Activated CD8-positive, alpha-beta memory T cell treated with anti-CD3 and anti-CD28 coated beads, Interleukin-2, amount 10 ng/mL, durations not matched to agents 7 days and 5 days (primary cell): ENCODE measurements around the gene TMEM167A. TPM values are rescaled to one million over a fixed set of nuclear protein-coding genes. Genes with fewer than 3 reads are reported as not detected.

Experiments used
- ATAC-seq: fragments of 150-1000 bp; cut with Tn5 transposase; one replicate; pipeline ENCODE4 v1.10.0; 2021; ENCODE audit warnings: moderate library complexity
- CTCF ChIA-PET: fragments of 350-600 bp; sonication (Branson Sonifier 250); formaldehyde crosslinking; loops from one replicate; lab custom pipeline; 2021; ENCODE audit warnings: antibody characterized with exemption; lab: Charles Lee
- DNase-seq: peaks from one replicate; pipeline ENCODE4 v3.0.0-alpha.2; 2020
- H3K27ac Mint-ChIP-seq: one replicate; pipeline ENCODE4 v1.8.0; 2021; ENCODE audit warnings: mild to moderate bottlenecking, mixed read lengths
- H3K27me3 Mint-ChIP-seq: one replicate; pipeline ENCODE4 v1.8.0; 2021; ENCODE audit warnings: mixed read lengths
- H3K36me3 Mint-ChIP-seq: one replicate; pipeline ENCODE4 v1.8.0; 2021; ENCODE audit warnings: mild to moderate bottlenecking, mixed read lengths
- H3K4me1 Mint-ChIP-seq: one replicate; pipeline ENCODE4 v1.8.0; 2021; ENCODE audit warnings: mixed read lengths
- H3K4me3 Mint-ChIP-seq: one replicate; pipeline ENCODE4 v1.8.0; 2021; ENCODE audit warnings: mild to moderate bottlenecking, moderate library complexity, mixed read lengths
- H3K9me3 Mint-ChIP-seq: one replicate; pipeline ENCODE4 v1.8.0; 2022; ENCODE audit warnings: low read depth, mixed read lengths
- total RNA-seq, 2 experiments: library from RNA; stranded (reverse); gene quantifications; one replicate each; pipeline ENCODE4 v1.2.3, GENCODE V29; 2021

TMEM167A gene
- total RNA-seq, 2 experiments from 2014 or later, result 58.7 to 79.6 TPM

- Mint-ChIP-seq H3K4me3 (no peak overlapping the region), H3K4me1 (no peaks in the 10 kb centered on the region), H3K9me3 (peaks cover 3% of the 10 kb centered on the region), H3K36me3 (peaks cover 2% of the 10 kb centered on the region), H3K27ac (no peak overlapping the region), H3K27me3 (no peaks in the 10 kb centered on the region)
- ATAC-seq (no peak), DNase-seq (no peak)
- CTCF ChIA-PET, result no interaction called here
These were observed 21.8 kb upstream of the TMEM167A start for GRCh38 chr5:83099001-83099400.

GRCh38 chr5:83097689-83098231 is 20.6 kb upstream of the TMEM167A start:
- Mint-ChIP-seq H3K4me3 (no peak overlapping the region), H3K36me3 (peaks cover 10% of the 10 kb centered on the region), H3K27me3 (no peaks in the 10 kb centered on the region), H3K4me1 (peaks cover 3% of the 10 kb centered on the region), H3K27ac (no peak overlapping the region), H3K9me3 (peaks cover 11% of the 10 kb centered on the region)
- CTCF ChIA-PET, result no interaction called here
- ATAC-seq (no peak), DNase-seq (no peak)

- ATAC-seq, result no peak
- H3K4me3 Mint-ChIP-seq, result no peak overlapping the region
- DNase-seq, result no peak
- peaks cover 11% of the 10 kb centered on the region for H3K9me3 Mint-ChIP-seq
- CTCF ChIA-PET, result no interaction called here
- peaks cover 11% of the 10 kb centered on the region for H3K4me1 Mint-ChIP-seq
- H3K27ac Mint-ChIP-seq, result no peak overlapping the region
- peaks cover 17% of the 10 kb centered on the region for H3K36me3 Mint-ChIP-seq
- no peaks in the 10 kb centered on the region for H3K27me3 Mint-ChIP-seq
These were observed 19.6 kb upstream of the TMEM167A start for GRCh38 chr5:83096660-83097339.

GRCh38 chr5:83095957-83096539 is 18.9 kb upstream of the TMEM167A start:
- H3K27ac Mint-ChIP-seq, result no peak overlapping the region
- ATAC-seq (no peak), DNase-seq (no peak)
- H3K9me3 Mint-ChIP-seq, result peaks cover 11% of the 10 kb centered on the region
- H3K36me3 Mint-ChIP-seq, result peaks cover 20% of the 10 kb centered on the region
- CTCF ChIA-PET, result no interaction called here
- H3K27me3 Mint-ChIP-seq, result no peaks in the 10 kb centered on the region
- no peak overlapping the region for H3K4me3 Mint-ChIP-seq
- peaks cover 12% of the 10 kb centered on the region for H3K4me1 Mint-ChIP-seq

GRCh38 chr5:83095163-83095956 is 18.2 kb upstream of the TMEM167A start:
- no peak for ATAC-seq
- H3K4me3 Mint-ChIP-seq, result no peak overlapping the region
- CTCF ChIA-PET, result interaction anchor here (0.7 kb wide), 1 partner anchor 9 kb away, joined by 3 read pairs; no protein-coding TSS in a partner anchor

GRCh38 chr5:83093692-83094091 is 16.5 kb upstream of the TMEM167A start:
- DNase-seq (no peak), ATAC-seq (no peak)
- Mint-ChIP-seq H3K27ac (no peak overlapping the region), H3K36me3 (peaks cover 28% of the 10 kb centered on the region), H3K27me3 (no peaks in the 10 kb centered on the region), H3K9me3 (peaks cover 16% of the 10 kb centered on the region), H3K4me1 (peaks cover 12% of the 10 kb centered on the region), H3K4me3 (no peak overlapping the region)
- CTCF ChIA-PET, result no interaction called here

More at GRCh38 chr5:83095163-83095956, 18.2 kb upstream of the TMEM167A start:
- no peak for DNase-seq
- H3K36me3 Mint-ChIP-seq, result peaks cover 23% of the 10 kb centered on the region
- no peaks in the 10 kb centered on the region for H3K27me3 Mint-ChIP-seq
- H3K9me3 Mint-ChIP-seq, result peaks cover 13% of the 10 kb centered on the region
- H3K4me1 Mint-ChIP-seq, result peaks cover 12% of the 10 kb centered on the region
- no peak overlapping the region for H3K27ac Mint-ChIP-seq

GRCh38 chr5:83092619-83093018 is 15.4 kb upstream of the TMEM167A start:
- CTCF ChIA-PET, result no interaction called here
- H3K4me3 Mint-ChIP-seq, result no peak overlapping the region
- H3K36me3 Mint-ChIP-seq, result peaks cover 28% of the 10 kb centered on the region
- peaks cover 16% of the 10 kb centered on the region for H3K9me3 Mint-ChIP-seq
- peaks cover 12% of the 10 kb centered on the region for H3K4me1 Mint-ChIP-seq
- no peaks in the 10 kb centered on the region for H3K27me3 Mint-ChIP-seq
- ATAC-seq (no peak), DNase-seq (no peak)
- no peak overlapping the region for H3K27ac Mint-ChIP-seq

GRCh38 chr5:83090169-83090568 is 13.0 kb upstream of the TMEM167A start:
- Mint-ChIP-seq H3K4me1 (peaks cover 12% of the 10 kb centered on the region), H3K27ac (no peak overlapping the region), H3K9me3 (peaks cover 16% of the 10 kb centered on the region), H3K27me3 (no peaks in the 10 kb centered on the region), H3K4me3 (no peak overlapping the region), H3K36me3 (peaks cover 30% of the 10 kb centered on the region)
- no peak for ATAC-seq
- no peak for DNase-seq
- CTCF ChIA-PET, result no interaction called here

- ATAC-seq, result no peak
- Mint-ChIP-seq H3K4me1 (no peaks in the 10 kb centered on the region), H3K27me3 (no peaks in the 10 kb centered on the region), H3K27ac (no peak overlapping the region), H3K9me3 (peaks cover under 1% of the 10 kb centered on the region), H3K4me3 (no peak overlapping the region), H3K36me3 (peaks cover 4% of the 10 kb centered on the region)
- no peak for DNase-seq
- CTCF ChIA-PET, result no interaction called here
These were observed 7.9 kb upstream of the TMEM167A start for GRCh38 chr5:83085106-83085505.

GRCh38 chr5:83084336-83084735 is 7.1 kb upstream of the TMEM167A start:
- Mint-ChIP-seq H3K4me3 (no peak overlapping the region), H3K9me3 (no peaks in the 10 kb centered on the region), H3K27ac (no peak overlapping the region), H3K27me3 (no peaks in the 10 kb centered on the region), H3K4me1 (no peaks in the 10 kb centered on the region), H3K36me3 (peaks cover 1% of the 10 kb centered on the region)
- ATAC-seq, result no peak
- no peak for DNase-seq
- CTCF ChIA-PET, result no interaction called here

GRCh38 chr5:83082750-83083149 is 5.6 kb upstream of the TMEM167A start:
- peaks cover 10% of the 10 kb centered on the region for H3K4me1 Mint-ChIP-seq
- H3K9me3 Mint-ChIP-seq, result no peaks in the 10 kb centered on the region
- CTCF ChIA-PET, result no interaction called here
- H3K27me3 Mint-ChIP-seq, result no peaks in the 10 kb centered on the region
- peaks cover 1% of the 10 kb centered on the region for H3K36me3 Mint-ChIP-seq
- H3K27ac Mint-ChIP-seq, result no peak overlapping the region
- H3K4me3 Mint-ChIP-seq, result no peak overlapping the region
- ATAC-seq, result no peak
- no peak for DNase-seq

GRCh38 chr5:83077662-83078261 is 568 bp upstream of the TMEM167A start:
- Mint-ChIP-seq H3K9me3 (no peaks in the 10 kb centered on the region), H3K36me3 (peaks cover 23% of the 10 kb centered on the region), H3K27me3 (no peaks in the 10 kb centered on the region), H3K27ac (peak overlapping the region; percentile 100), H3K4me3 (peak overlapping the region; percentile 99), H3K4me1 (peaks cover 46% of the 10 kb centered on the region)
- DNase-seq (peak; percentile 57), ATAC-seq (peak; percentile 12)
- CTCF ChIA-PET, result no interaction called here

- Mint-ChIP-seq H3K4me1 (peaks cover 54% of the 10 kb centered on the region), H3K27me3 (no peaks in the 10 kb centered on the region), H3K9me3 (no peaks in the 10 kb centered on the region), H3K27ac (no peak overlapping the region), H3K36me3 (peaks cover 39% of the 10 kb centered on the region), H3K4me3 (no peak overlapping the region)
- CTCF ChIA-PET, result no interaction called here
- ATAC-seq (no peak), DNase-seq (no peak)
These were observed 4.2 kb downstream of the TMEM167A start for GRCh38 chr5:83072966-83073365.
